Measurements from ENCODE around the gene GNAT3. TPM values are rescaled to one million over a fixed set of nuclear protein-coding genes. Genes with fewer than 3 reads are reported as not detected.

Gene GNAT3
- total and polyA plus RNA-seq, 2 of the 8 experiments (the other 6 are each of a cell fraction or from before 2014, with no cell fraction given) = not detected

GRCh38 chr7:80415522-80415921 lies 96.3 kb downstream of the GNAT3 start:
- H3K56ac ChIP-seq (replicated peaks; ENCODE audit: insufficient read length, low read depth, low read length) = no peak overlapping the region

More at GRCh38 chr7:80415522-80415921, 96.3 kb downstream of the GNAT3 start:
- H2BK12ac ChIP-seq (ENCODE audit: low read depth, low read length) = no peak overlapping the region
- no peak overlapping the region for H4K8ac ChIP-seq (ENCODE audit: extremely low read depth, insufficient read depth, low read length)
- no peak overlapping the region for H4K5ac ChIP-seq (ENCODE audit: insufficient read length, low read depth, low read length)
- H3K4ac ChIP-seq (replicated peaks; ENCODE audit: insufficient read length, low read depth, low read length) = no peak overlapping the region
- H3K27ac ChIP-seq (ENCODE audit: low read depth, low read length) = no peak overlapping the region
- H3K4me2 ChIP-seq (ENCODE audit: insufficient read depth in 1 of 2, low read depth in 2 of 2, low read length in 2 of 2) = no peak overlapping the region
- 100% methylated on average over 1 of the region's 1 CpG; no CpG with 5 or more reads in 1 of the 2 experiments for WGBS, 2 experiments (ENCODE audit: extremely low coverage in 1 of 2, insufficient coverage in 1 of 2, insufficient read length in 1 of 2, insufficient replicate concordance in 2 of 2, low coverage in 1 of 2, low lambda C conversion rate in 2 of 2, missing lambda C conversion rate in 1 of 2)
- H3K9ac ChIP-seq (replicated peaks in 1 of 4; ENCODE audit: extremely low read depth in 1 of 4, low read depth in 3 of 4, low read length in 3 of 4) = no peak overlapping the region
- no peaks in the 10 kb centered on the region for H3K4me1 ChIP-seq (replicated peaks in 1 of 4; ENCODE audit: control insufficient read depth in 3 of 4, insufficient read depth in 4 of 4, low read length in 3 of 4)
- H2AFZ ChIP-seq (ENCODE audit: low read length) = no peak overlapping the region
- no peak overlapping the region for H3K4me3 ChIP-seq (ENCODE audit: extremely low read depth in 1 of 4, insufficient read depth in 2 of 4, low read depth in 3 of 4, low read length in 4 of 4)
- H4K91ac ChIP-seq (replicated peaks; ENCODE audit: insufficient read length, low read length) = no peak overlapping the region
- no peak overlapping the region for H2BK5ac ChIP-seq (ENCODE audit: low read depth, low read length)
- no peak for TF ChIP-seq CHD1 (IDR thresholded peaks at IDR 0.05; ENCODE audit: low read depth, low read length)
- no peak for TF ChIP-seq TBP (IDR thresholded peaks at IDR 0.05; ENCODE audit: low read depth, low read length)
- TF ChIP-seq TAF7 (optimal IDR thresholded peaks at IDR 0.05; ENCODE audit: borderline replicate concordance, low read depth, low read length) = no peak
- H3K14ac ChIP-seq (ENCODE audit: insufficient read length) = no peak overlapping the region
- no peaks in the 10 kb centered on the region for H3K27me3 ChIP-seq (replicated peaks in 1 of 4; ENCODE audit: control insufficient read depth in 3 of 4, extremely low read depth in 1 of 4, insufficient read depth in 3 of 4, low read length in 3 of 4)
- no peak overlapping the region for H2BK120ac ChIP-seq (replicated peaks; ENCODE audit: low read depth, low read length)
- H2BK15ac ChIP-seq (ENCODE audit: low read length) = no peak overlapping the region
- H3K9me3 ChIP-seq (ENCODE audit: insufficient read depth in 2 of 2, low read depth in 1 of 2, low read length in 1 of 2) = no peaks in the 10 kb centered on the region
- no peaks in the 10 kb centered on the region for H4K20me1 ChIP-seq (replicated peaks in 1 of 2; ENCODE audit: control insufficient read depth in 1 of 2, insufficient read depth in 2 of 2, low read length in 2 of 2)
- no peak overlapping the region for H2AK5ac ChIP-seq (ENCODE audit: low read depth, low read length)
- CTCF ChIA-PET (ENCODE audit: partially characterized antibody) = no interaction called here
- H2BK20ac ChIP-seq (ENCODE audit: low read length) = no peak overlapping the region
- POLR2A ChIA-PET (ENCODE audit: partially characterized antibody) = no interaction called here
- no peaks in the 10 kb centered on the region for H3K36me3 ChIP-seq (ENCODE audit: control insufficient read depth in 2 of 4, insufficient read depth in 4 of 4, low read length in 3 of 4)
- H3K23ac ChIP-seq (ENCODE audit: insufficient read length) = no peak overlapping the region
- no peaks in the 10 kb centered on the region for H3K79me2 ChIP-seq (ENCODE audit: control insufficient read depth in 1 of 2, insufficient read depth in 2 of 2, low read length in 2 of 2)
- no peaks in the 10 kb centered on the region for H3K23me2 ChIP-seq (ENCODE audit: low read depth, low read length)
- no peak for FAIRE-seq
- H3K79me1 ChIP-seq (ENCODE audit: low read depth, low read length) = no peaks in the 10 kb centered on the region
- DNase-seq (ENCODE audit: low read depth in 1 of 2, low spot score in 2 of 2) = no peak
- H3K18ac ChIP-seq (ENCODE audit: extremely low read depth, low read length) = no peak overlapping the region

Data from H1 (cell line).